NCI-H146 (cell line): ENCODE data around the gene RCN1.

Experiments
- DNase-seq: peaks from one replicate; lab custom pipeline; 2025; lab: John Stamatoyannopoulos, UW

RCN1 gene

DNA sequence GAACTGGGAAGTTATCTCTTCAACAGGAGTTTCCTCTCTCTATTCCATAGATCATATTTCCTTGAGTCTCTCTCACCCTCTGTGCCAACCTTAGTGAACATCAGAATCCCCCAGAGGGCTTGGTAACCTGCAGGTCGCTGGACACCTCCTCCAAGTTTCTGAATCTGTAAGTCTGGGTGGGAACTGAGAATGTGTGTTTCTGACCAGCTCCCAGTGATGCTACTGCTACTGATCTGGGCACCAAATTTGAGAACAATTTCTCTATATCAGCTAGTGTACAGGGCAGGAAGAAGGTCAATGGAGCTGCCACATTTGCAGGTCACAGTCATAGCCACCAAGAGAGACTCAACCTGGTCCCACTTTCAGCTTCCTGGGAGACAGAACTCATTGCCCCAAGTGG, 62.9 kb downstream of the RCN1 start:
- DNase-seq, result no peak

DNA sequence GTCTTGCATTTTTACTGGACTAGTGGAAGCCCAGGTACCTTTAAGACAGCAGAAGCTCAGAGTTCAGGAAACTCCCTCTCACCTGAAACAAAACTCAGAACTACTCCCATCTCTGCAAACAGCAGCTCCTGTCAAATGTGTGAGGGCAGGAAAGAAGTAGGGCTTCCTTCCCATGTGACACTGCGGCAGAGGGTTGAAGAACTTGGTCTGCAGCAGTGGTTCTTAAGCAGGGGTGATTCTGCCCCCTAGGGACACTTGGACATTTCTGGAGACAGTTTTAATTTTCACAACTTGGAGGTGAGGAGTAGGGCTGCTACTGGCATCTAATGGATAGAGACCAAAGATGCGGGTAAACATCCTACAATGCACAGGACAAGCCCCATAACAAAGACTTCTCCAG, 63.4 kb downstream of the RCN1 start:
- no peak for DNase-seq
